EL (cell line): ENCODE measurements around the gene TRIM71.
A peak's percentile ranks its signal among the peaks of the same experiment; 100 is the strongest.
"Not testable (repeated sequence)": the region's sequence is repeated elsewhere in the genome, so short reads cannot be mapped to it uniquely, and the experiment has no call there.

Experiments used
- DNase-seq: peaks from one replicate; pipeline ENCODE4 v3.0.0-alpha.2; 2016

Gene TRIM71

GRCh38 chr3:32817558-32818228, at the start of gene TRIM71:
Gene TRIM71 (plus strand): TSS chr3:32817997. CDS start chr3:32818081, 84 bp downstream.
- DNase-seq: peak; percentile 12

GRCh38 chr3:32778389-32778788, 39.4 kb upstream of the TRIM71 start:
- no peak for DNase-seq

- no peak for DNase-seq
Measured at GRCh38 chr3:32780071-32780734, 37.6 kb upstream of the TRIM71 start.

DNA sequence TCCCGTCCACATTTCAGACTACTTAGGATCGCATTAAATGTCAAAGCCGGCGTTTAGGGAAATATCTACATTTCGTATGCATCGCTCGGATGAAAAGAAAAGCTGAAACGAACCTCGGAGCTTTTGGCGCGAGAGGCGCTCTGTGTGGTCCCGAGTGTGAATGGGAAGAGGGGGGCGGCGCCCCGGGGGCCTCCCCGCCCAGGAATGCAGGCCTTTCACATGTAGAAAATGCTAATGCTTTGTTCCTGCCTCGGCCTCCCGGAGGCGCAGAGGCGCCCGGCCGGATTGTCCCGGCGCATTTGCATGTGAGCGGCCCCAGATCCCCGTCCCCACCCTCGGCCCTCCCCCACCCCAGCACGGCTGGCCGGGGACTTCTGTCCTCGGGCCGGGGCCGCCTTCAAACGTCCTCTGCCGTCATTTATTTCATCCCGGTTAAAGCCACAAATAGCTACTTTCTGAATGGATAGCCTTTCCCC, 37.0 kb upstream of the TRIM71 start:
- DNase-seq: peak; percentile 59

- peak; percentile 85 for DNase-seq
Measured at GRCh38 chr3:32781211-32781968, 36.4 kb upstream of the TRIM71 start.

DNA sequence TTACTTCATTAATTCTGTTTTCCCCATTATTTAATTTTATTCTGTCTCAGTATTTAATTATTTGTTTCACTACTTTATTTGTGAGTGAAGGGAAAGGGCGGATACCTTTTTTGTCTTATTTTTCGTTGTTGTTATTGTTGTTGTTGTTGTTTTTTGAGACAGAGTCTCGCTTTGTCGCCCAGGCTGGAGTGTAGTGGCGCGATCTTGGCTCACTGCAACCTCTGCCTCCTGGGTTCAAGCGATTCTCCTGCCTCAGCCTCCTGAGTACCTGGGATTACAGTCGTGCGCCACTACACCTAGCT, 35.9 kb upstream of the TRIM71 start:
- DNase-seq: not testable (repeated sequence)

DNA sequence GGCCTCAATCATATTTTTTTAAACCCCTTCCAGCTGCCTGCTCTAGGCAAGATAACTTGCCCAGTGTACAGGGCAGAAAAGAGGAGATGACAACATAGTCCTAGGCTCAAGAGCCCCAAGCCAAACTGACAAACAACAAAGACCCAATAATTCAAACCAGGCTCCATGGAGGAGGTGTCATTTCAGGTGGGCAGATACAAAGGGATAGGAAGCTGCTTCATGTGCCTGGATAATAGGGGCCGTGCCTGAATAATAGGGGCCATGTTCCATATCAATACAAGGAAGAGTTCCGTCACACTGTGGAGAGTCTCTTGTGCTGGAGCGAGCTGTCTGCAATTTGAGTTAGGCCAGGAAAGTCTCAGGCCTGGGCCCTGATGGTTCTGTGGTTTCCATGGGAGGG, 35.4 kb upstream of the TRIM71 start:
- no peak for DNase-seq

- DNase-seq: no peak
Measured at GRCh38 chr3:32791833-32792232, 26.0 kb upstream of the TRIM71 start.

- peak; percentile 37 for DNase-seq
Measured at GRCh38 chr3:32794487-32795308, 23.1 kb upstream of the TRIM71 start.

- DNase-seq: not testable (repeated sequence)
Measured at GRCh38 chr3:32796384-32796950, 21.3 kb upstream of the TRIM71 start.

DNA sequence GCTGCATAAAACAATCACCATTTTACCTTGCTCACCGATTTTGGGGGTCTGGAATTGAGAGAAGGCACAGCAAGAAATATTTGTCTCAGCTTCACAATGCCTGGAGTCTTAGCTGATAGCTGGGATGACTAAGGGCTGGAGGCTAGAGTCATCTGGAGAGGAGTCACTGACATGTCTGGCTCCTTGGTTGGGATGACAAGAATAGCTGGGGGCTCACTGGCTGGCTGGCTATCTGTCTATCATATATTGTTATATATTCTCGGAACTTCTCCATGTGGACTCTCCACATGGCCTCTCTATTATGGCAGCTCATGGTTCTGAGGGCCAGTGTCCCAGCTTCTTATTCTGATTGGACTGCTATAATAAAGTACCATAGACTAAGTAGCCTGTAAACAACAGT, 20.0 kb upstream of the TRIM71 start:
- no peak for DNase-seq

GRCh38 chr3:32801440-32801839, 16.4 kb upstream of the TRIM71 start:
- not testable (repeated sequence) for DNase-seq

GRCh38 chr3:32813180-32813579, 4.6 kb upstream of the TRIM71 start:
- DNase-seq: no peak

- DNase-seq: no peak
Measured at GRCh38 chr3:32814361-32814760, 3.4 kb upstream of the TRIM71 start.

- DNase-seq: no peak
Measured at GRCh38 chr3:32815841-32816438, 1.9 kb upstream of the TRIM71 start.

GRCh38 chr3:32816439-32817256, 1.1 kb upstream of the TRIM71 start:
- DNase-seq: peak; percentile 26

- no peak for DNase-seq
Measured at GRCh38 chr3:32817257-32817557, 590 bp upstream of the TRIM71 start.

DNA sequence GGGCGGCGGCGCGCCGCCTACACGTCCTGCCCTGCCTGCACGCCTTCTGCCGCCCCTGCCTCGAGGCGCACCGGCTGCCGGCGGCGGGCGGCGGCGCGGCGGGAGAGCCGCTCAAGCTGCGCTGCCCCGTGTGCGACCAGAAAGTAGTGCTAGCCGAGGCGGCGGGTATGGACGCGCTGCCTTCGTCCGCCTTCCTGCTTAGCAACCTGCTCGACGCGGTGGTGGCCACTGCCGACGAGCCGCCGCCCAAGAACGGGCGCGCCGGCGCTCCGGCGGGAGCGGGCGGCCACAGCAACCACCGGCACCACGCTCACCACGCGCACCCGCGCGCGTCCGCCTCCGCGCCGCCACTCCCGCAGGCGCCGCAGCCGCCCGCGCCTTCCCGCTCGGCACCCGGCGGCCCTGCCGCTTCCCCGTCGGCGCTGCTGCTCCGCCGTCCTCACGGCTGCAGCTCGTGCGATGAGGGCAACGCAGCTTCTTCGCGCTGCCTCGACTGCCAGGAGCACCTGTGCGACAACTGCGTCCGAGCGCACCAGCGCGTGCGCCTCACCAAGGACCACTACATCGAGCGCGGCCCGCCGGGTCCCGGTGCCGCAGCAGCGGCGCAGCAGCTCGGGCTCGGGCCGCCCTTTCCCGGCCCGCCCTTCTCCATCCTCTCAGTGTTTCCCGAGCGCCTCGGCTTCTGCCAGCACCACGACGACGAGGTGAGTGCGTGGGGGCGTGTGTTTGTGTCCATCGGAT, 602 bp downstream of the TRIM71 start:
- peak; percentile 14 for DNase-seq

- DNase-seq: no peak
Measured at GRCh38 chr3:32818970-32819511, 1.2 kb downstream of the TRIM71 start.

DNA sequence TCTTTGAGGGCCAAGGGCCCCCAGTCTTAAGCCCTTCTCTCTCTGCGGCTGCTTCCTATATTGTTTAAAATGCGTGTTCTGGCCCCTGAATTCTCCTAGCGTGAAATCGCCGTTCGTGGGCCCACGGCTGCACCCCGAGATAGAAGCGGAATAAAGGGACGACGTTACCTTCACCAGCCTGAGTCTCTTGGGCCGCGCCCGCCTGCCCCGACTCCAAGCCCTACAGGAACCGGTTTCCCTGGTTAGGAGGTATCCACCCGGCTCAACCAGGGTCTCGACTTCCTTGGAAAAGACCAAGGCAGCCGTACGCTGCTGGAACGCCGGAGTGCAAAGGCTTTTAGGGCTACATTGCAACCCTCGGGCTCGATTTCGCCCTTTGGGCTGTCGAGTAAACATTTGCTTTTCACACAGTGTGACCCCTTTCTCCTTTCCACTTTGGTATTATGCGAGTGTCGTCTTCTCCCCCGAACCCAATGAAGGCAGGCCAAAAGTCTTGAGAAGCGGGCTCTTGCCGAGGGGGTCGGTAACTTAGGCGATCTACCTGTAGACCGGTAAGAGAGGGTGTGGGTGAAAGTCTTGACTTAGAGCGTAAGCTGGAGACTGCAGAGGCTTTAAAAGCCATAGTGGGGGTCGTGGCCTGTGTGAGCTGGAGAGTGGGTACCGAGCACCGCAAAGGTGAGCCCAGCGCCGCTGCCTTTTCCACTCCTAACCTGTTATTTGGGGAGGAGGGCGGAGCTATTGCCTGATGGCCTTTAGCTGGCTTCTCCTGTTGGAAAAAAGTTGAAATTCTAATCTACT, 2.0 kb downstream of the TRIM71 start:
- DNase-seq: no peak
